Chondrocyte (in vitro differentiated cells): ENCODE measurements around the gene SPOCK2. TPM values are rescaled to one million over a fixed set of nuclear protein-coding genes. Genes with fewer than 3 reads are reported as not detected.

Experiments used
- DNase-seq: peaks from one replicate; pipeline ENCODE4 v3.0.0; 2021; ENCODE audit warnings: mixed read lengths, low spot score
- H3K27ac Mint-ChIP-seq: one replicate; pipeline ENCODE4 v1.8.0; 2021; ENCODE audit warnings: mild to moderate bottlenecking, moderate library complexity, mixed read lengths; ENCODE audit not compliant: unreplicated experiment
- H3K27me3 Mint-ChIP-seq: 2 replicates; pipeline ENCODE4 v1.8.0; 2021; ENCODE audit warnings: low read depth, mixed read lengths
- H3K36me3 Mint-ChIP-seq: 2 replicates; pipeline ENCODE4 v1.8.0; 2021; ENCODE audit warnings: low read depth, mixed read lengths
- H3K4me1 Mint-ChIP-seq: 2 replicates; pipeline ENCODE4 v1.8.0; 2021; ENCODE audit warnings: low read depth, mild to moderate bottlenecking, mixed read lengths
- H3K4me3 Mint-ChIP-seq: one replicate; pipeline ENCODE4 v1.8.0; 2021; ENCODE audit warnings: mild to moderate bottlenecking, moderate library complexity, mixed read lengths; ENCODE audit not compliant: unreplicated experiment
- H3K9me3 Mint-ChIP-seq: 2 replicates; pipeline ENCODE4 v1.8.0; 2021; ENCODE audit warnings: low read depth, mixed read lengths
- CTCF ChIP-seq: fragments of 200-600 bp; sonication (generic); IDR thresholded peaks from 2 replicates; pipeline ENCODE4 v1.5.0; 2021; ENCODE audit warnings: antibody characterized with exemption, mild to moderate bottlenecking, moderate library complexity
- total RNA-seq: library from RNA; stranded (reverse); gene quantifications from 3 replicates; pipeline ENCODE4 v1.2.1, GENCODE V29; 2021

The SPOCK2 gene
- total RNA-seq, 1 donor from 2014 or later, result 0.32 TPM

GRCh38 chr10:72063703-72064391 lies 24.5 kb downstream of the SPOCK2 start:
- no peak for DNase-seq
- Mint-ChIP-seq H3K27ac (no peak overlapping the region), H3K4me3 (no peak overlapping the region)

GRCh38 chr10:72062832-72063702 lies 25.3 kb downstream of the SPOCK2 start:
- H3K9me3 Mint-ChIP-seq, result no peaks in the 10 kb centered on the region
- no peak overlapping the region for H3K4me3 Mint-ChIP-seq
- DNase-seq, result no peak
- no peak for TF ChIP-seq CTCF
- H3K4me1 Mint-ChIP-seq, result peaks cover 16% of the 10 kb centered on the region
- peaks cover 5% of the 10 kb centered on the region for H3K27me3 Mint-ChIP-seq
- H3K36me3 Mint-ChIP-seq, result no peaks in the 10 kb centered on the region
- no peak overlapping the region for H3K27ac Mint-ChIP-seq

More at GRCh38 chr10:72063703-72064391, 24.5 kb downstream of the SPOCK2 start:
- H3K36me3 Mint-ChIP-seq, result no peaks in the 10 kb centered on the region
- TF ChIP-seq CTCF, result no peak
- H3K4me1 Mint-ChIP-seq, result peaks cover 18% of the 10 kb centered on the region
- H3K27me3 Mint-ChIP-seq, result peaks cover 5% of the 10 kb centered on the region
- no peaks in the 10 kb centered on the region for H3K9me3 Mint-ChIP-seq

GRCh38 chr10:72062382-72062781 lies 26.0 kb downstream of the SPOCK2 start:
- H3K9me3 Mint-ChIP-seq, result no peaks in the 10 kb centered on the region
- no peaks in the 10 kb centered on the region for H3K36me3 Mint-ChIP-seq
- peaks cover 5% of the 10 kb centered on the region for H3K27me3 Mint-ChIP-seq
- no peak for DNase-seq
- H3K4me3 Mint-ChIP-seq, result no peak overlapping the region
- H3K27ac Mint-ChIP-seq, result no peak overlapping the region
- peaks cover 16% of the 10 kb centered on the region for H3K4me1 Mint-ChIP-seq
- TF ChIP-seq CTCF, result no peak

- Mint-ChIP-seq H3K36me3 (no peaks in the 10 kb centered on the region), H3K27ac (no peak overlapping the region), H3K4me1 (peaks cover 16% of the 10 kb centered on the region), H3K4me3 (no peak overlapping the region), H3K9me3 (no peaks in the 10 kb centered on the region), H3K27me3 (peaks cover 5% of the 10 kb centered on the region)
- no peak for TF ChIP-seq CTCF
- DNase-seq, result no peak
Observed at GRCh38 chr10:72061930-72062329, 26.4 kb downstream of the SPOCK2 start.

- no peak overlapping the region for H3K27ac Mint-ChIP-seq
- H3K4me3 Mint-ChIP-seq, result no peak overlapping the region
- H3K4me1 Mint-ChIP-seq, result peaks cover 14% of the 10 kb centered on the region
- H3K27me3 Mint-ChIP-seq, result peaks cover 5% of the 10 kb centered on the region
- H3K9me3 Mint-ChIP-seq, result no peaks in the 10 kb centered on the region
- no peak for DNase-seq
- H3K36me3 Mint-ChIP-seq, result no peaks in the 10 kb centered on the region
- TF ChIP-seq CTCF, result peak; percentile 47
Observed at GRCh38 chr10:72061491-72061890, 26.9 kb downstream of the SPOCK2 start.
